Activated CD8-positive, alpha-beta memory T cell treated with anti-CD3 and anti-CD28 coated beads for 4 hours (primary cell): Measurements from ENCODE around the gene GDPD5.
"Not testable (repeated sequence)": the region's sequence is repeated elsewhere in the genome, so short reads cannot be mapped to it uniquely, and the experiment has no call there.

Source experiments
- DNase-seq, 2 donors: peaks; one replicate each; pipeline ENCODE4 v3.0.0-alpha.2; 2020; ENCODE audit warnings: low read depth in 2 of 2

Gene GDPD5

DNA sequence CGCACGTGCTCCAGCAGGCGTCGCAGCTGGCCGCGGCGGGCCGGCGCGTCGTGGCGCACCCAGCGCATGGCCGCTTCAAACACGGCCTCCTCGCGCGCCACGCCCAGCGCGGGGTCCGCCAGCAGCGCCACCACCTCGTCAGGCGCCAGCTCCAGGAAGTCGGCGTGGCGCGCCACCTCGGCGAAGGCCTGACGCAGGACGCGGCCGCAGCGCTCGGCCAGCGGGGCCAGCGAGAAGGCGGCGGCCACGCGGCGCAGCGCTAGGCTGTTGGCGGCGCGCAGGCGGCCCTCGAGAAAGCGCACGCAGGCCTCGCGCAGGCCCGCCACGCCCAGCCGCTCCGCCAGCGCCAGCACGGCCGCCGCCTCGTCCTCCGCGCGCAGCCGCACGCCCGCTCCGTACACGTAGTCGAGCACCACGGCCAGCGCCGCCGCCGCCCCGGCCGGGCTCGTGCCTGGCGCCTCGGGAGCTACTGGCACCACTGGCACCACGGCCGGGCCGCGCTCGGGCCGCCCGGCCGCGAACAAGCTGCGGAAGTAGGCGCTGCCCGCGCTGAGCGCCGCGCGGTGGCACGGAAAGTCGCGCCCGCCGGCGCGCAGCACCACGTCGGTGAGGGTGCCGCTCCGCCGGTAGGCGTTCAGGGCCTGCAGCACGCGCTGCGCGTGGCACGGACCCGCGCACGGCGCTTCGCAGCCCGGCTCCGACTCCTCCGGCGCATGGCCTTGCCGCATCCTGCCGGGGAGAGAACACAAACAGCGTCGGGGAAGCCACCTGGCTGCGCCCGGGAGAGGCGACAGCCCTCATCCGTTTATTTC lies 95.6 kb downstream of the GDPD5 start:
- peak; percentile 16 to 18 for DNase-seq

DNA sequence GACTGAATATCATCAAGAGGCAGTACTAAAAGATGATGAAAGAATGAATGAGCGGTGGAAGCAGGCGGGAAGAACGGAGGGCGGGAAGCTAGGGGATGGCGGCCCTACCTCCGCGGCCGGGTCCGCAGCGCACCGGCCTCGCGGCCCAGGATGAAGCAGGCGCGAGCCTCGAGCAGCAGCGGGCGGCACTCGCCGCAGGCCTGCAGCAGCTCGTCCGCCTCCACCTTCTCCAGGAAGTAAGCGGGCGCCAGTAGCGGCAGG lies 96.2 kb downstream of the GDPD5 start:
- no peak for DNase-seq

DNA sequence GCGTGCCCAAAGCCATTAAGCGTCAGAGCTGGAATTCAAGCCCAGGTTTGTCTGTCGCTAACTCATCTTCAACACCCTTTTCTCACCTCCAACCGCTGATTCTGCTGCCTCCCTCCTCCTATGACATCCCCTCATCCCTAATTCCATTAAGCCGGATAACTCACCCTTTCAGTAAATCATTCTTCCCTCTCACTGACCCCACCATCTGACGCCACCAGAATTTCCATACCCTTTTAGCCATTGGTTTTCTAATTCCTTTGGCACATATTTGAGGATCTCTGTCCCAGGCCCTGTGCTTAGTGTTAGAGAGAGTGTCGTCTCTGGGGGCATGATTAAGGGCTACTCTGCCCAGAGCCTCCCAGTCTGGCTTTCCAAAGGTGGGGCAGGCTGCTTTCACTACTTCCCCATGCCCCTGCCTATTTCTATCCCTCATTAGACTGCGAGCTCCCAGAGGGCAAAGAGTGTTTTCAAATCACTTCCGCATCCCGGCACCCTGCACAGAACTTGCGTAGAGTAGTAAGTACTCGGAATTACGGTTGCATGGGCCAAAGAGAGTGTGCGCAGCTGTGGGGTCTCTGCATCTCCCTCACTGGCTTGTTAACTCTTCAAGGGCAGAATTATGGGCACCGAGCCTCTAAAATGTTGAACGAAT lies 96.6 kb downstream of the GDPD5 start:
- DNase-seq = no peak

DNA sequence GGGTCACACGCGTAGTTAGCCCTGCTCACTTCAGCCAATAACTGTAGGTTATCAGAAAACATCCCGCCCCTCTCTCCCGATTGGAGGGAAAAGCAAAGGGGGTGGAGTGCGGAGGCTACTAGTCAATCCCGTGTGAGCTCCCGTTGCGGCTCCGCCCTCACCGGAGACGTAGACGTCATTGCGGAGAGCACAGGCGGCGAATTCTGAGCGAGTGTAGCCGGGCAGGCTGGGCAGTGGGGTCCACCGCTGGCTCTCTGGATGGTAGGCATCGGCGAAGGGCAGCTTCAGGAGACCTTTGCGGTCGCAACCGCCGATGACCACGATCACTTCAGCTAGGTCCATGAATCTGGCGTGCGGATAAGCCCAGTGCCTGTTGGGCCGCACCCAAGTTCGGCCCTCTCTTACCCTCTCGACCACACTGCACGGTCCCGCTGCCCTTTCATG lies 97.4 kb downstream of the GDPD5 start:
- peak; percentile 12 to 59 for DNase-seq

DNA sequence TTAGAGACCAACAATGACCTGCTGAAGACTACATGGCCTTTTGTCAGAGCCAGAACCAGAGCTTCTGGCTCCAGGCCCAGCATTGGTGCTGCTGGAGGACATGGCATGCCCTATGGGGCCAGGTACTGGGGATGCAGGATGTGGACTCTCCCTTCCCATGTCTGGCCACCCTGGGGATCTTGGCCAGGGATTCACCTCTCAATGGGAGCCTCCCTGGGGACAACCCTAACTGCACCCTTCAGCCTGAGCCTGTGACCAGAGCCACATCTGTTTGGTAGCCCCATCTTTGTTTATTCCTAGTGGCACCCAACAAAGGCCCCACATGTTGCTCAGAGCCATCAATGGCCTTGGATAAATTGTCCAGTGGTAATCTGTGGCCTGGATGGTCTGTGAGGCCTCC lies 98.6 kb downstream of the GDPD5 start:
- DNase-seq = no peak

DNA sequence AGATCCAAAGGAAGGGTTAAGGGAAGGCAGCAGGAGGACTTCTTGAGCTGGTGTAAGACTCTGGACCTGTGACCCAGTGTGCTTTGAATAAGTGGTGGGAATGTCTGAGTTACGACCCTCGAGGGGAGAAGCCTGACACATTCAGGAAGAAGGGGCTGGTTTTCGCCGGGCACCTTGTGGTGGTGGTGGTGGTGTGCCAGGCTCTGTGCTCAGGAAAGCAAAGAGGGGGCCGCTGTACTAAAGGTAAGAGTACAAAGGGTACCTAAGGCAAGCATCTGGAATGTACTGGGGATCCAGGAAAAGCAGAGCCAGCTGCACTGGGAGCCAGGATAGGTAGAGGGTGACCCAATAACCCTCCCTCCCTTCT lies 99.0 kb downstream of the GDPD5 start:
- no peak for DNase-seq

DNA sequence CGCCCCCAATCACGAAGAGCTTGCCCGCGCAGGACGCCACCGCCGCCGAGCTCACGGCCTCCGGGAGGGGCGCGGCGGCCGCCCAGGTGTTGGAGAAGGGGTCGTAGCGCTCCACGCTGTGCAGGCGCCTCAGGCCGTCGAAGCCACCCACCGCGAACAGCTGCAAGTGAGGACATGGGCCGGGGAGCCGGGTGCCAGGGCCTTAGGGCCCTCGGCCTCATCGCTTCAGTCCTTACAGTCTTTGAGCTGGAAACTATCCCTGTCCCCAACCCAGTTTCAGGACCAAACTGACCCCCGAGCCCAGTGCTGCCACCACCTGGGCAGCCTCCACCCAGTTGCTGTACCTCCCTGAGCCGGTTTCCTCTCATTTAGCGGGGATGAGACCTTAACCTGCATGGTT lies 100.3 kb downstream of the GDPD5 start:
- no peak for DNase-seq

DNA sequence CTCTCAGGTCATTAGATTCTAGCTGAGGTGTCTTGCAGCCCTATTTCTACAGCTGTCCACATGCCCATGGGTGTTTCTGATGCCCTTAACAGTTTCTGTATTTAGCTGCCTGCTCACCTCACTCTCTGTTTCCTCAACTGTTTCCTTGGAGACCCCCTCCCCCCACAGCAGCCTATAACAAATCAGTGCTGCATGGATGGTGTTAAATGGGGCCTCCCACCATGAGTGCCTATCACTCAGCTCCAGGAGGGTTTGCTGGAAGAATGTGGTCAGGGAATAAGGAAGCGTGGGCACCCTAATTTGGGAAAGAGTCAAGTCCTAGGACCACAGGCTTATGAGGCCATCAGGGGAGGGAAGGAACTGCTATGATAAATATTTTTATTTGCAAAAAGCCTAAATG lies 101.3 kb downstream of the GDPD5 start:
- DNase-seq = no peak

DNA sequence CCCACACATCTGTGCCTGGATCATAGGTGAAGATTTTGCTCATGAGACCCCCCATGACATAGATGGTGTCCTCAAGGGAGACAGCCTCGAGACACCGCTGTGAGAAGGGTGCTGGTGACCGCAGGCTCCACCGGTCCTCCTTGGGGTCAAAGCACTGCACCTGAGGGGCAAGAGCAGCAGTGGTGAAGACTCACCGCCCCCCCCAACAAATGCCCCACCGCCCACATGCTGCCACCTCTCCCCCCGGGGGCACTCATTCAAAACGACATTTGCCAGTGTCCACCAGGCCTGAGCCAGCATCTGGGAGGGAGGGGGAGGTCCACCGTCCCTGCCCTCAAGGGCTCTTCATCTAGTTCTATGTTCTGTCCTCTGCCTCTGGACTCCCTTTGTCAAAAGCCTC lies 102.0 kb downstream of the GDPD5 start:
- no peak for DNase-seq

DNA sequence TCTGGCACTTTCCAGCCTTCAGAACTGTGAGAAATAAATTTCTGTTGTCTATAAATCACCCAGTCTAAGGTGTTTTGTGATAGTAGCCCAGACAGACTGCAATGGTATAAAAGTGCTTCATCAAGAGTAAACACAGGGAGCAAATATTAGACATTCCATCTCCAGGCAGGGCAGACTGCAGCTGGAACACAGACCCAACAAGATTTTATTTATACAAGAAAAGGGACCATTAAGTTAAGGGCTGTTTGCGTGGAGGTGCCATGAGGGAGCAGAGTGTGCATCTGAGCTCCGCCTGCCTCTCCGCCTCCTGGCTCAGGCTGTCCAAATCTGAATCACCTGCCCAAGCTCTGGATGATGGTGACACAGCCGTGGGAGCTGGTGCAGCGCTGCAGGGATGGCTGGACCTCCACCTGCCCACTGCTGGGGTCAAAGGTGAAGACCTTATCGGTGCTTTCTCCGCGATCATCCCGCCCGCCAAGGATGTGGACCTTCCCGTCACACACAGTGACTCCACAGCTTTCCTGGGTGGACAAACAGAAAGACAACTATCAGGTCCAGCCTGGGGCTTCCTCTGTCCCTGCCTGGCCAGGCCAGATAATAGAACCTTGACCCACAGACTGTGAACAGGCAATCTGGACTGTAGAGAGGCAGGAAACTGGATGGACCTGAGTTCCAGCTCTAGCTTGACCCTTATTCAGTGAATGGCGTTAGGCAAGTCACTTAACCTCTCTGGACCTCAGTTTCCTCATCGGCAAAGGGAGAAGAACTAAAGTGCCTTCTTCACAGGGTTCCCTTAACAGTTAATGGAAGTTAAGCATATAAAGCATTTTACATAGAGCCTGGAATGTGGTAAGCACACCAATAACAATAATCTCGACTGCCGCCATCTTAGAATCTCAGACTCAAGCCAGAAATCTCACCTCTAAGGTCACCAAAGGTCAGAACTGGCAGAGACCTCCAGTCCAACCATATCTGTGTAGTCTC lies 103.2 kb downstream of the GDPD5 start:
- DNase-seq = no peak

DNA sequence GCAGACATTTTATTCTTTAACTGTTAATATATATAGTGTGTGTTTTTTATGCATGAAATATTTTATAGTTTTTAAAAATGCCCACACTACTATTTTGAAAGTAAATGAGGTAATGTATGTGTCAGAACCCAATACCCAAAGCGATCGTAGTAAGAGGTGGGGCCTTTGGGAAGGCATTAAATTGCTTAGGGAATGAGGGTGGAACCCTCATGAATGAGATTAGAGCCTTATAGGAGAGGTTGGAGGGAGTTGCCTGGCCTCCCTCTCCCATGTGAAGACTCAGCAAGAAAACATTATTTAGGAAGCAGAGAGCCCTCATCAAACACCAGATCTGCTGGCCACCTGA lies 103.9 kb downstream of the GDPD5 start:
- DNase-seq = no peak

DNA sequence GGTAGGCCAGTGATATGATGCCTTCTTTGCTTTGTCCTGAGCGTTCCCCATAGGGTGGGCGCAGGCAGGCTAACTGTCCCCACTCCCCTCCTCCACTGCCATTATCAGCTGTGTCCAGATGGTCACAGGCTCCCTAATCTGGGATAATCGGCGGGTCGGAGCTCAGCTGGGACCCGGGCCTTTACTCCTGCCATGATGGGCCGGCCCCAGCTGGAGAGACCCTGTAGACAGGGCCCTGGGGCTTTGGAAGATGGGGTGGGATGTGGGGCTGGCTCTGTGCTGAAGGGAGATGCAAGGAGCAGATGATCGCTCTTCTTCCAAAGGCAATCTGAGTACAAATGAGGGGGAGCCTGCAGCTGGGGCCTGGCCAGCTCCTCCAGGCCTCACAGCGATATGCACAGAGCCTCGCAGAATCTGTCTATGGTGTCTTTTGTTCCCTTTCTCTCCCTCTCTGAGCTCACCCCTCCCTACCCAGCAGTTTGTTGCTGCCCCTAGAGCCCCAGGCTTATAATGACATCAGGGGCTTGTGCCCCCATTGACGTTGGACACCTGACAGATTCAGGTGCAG lies 104.6 kb downstream of the GDPD5 start:
- no peak for DNase-seq

DNA sequence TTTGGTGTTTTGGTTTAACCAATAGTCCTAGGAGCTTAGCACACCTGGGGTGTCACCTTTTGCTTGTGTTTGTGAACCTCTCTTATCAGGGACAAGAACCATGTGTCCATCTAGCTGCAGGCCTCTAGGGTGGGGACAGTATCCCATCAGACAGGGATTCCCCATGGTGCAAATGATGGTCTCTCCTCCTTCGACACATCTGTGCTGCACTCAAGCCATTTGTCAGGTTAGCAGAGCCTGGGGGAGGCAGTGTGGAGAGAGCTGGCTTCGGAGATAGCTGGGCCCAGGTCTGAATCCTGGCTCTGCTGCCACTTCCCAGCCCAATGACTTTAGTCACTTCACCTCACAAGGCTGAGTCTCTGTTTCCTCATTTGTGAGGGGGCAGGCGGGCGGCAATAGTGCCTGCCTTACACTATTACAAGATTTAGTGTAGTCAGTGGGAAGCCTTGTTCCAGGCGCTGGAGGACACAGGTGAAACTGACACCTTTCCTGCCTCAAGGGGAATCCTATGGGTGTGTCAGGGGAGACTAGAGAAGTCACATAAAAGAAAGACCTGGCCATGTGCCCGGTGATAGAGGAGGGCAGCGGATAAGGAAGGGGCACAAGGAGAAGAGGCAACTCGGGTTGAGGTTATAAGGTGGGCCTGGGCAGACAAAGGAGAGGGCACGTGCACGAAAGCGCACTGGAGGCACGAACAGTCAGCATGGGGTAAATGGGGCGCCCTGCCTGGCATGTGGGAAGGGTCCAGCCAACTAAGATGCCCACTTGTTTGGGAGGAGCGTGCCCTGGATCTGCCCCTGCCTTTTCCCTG lies 105.3 kb downstream of the GDPD5 start:
- no peak for DNase-seq

DNA sequence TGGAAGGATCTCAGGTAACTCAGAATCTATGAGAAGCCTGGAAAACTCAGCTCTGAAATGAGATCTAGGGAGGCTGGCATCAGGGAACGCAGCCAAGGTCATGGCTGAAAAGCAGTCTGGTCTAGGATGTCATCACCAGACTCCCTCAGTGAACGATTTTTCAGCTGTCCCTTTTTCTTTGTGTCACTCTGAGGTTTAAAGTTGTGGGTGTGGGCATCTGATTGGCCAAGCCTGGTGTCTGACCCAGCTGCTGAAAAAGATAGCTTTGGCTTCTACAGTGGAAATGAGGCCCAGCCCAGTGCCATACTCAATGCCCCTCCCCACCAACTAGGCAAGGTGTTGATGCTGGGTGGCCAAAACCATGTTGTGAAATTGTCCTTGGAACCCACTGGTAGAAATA lies 111.9 kb downstream of the GDPD5 start:
- DNase-seq = no peak

DNA sequence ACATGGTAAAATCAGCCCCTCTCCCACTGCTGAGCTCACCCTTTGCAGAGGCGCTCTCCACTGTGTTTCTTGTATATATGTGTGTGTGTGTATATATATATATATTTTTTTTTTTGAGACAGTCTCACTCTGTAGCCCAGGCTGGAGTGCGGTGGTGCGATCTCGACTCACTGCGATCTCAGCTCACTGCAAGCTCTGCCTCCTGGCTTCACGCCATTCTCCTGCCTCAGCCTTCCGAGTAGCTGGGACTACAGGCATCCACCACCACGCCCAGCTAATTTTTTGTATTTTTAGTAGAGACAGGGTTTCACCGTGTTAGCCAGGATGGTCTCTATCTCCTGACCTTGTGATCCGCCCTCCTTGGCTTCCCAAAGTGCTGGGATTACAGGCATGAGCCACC lies 112.6 kb downstream of the GDPD5 start:
- DNase-seq = not testable (repeated sequence)

DNA sequence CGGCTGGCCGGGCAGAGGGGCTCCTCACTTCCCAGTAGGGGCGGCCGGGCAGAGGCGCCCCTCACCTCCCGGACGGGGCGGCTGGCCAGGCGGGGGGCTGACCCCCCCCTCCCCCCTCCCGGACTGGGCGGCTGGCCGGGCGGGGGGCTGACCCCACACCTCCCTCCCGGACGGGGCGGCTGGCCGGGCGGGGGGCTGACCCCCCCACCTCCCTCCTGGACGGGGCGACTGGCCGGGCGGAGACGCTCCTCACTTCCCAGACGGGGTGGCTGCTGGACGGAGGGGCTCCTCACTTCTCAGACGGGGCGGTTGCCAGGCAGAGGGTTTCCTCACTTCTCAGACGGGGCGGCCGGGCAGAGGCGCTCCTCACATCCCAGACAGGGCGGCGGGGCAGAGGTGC lies 115.8 kb downstream of the GDPD5 start:
- not testable (repeated sequence) for DNase-seq

DNA sequence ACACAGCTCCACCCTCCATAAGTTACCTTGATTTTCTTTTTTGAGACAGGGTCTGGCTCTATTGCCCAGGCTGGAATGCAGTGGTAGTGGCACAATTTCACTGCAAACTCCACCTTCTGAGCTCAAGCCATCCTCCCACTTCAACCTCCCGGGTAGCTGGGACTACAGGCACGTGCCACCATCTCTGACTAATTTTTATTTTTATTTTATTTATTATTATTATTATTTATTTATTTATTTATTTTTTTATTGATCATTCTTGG lies 116.9 kb downstream of the GDPD5 start:
- DNase-seq = no peak

DNA sequence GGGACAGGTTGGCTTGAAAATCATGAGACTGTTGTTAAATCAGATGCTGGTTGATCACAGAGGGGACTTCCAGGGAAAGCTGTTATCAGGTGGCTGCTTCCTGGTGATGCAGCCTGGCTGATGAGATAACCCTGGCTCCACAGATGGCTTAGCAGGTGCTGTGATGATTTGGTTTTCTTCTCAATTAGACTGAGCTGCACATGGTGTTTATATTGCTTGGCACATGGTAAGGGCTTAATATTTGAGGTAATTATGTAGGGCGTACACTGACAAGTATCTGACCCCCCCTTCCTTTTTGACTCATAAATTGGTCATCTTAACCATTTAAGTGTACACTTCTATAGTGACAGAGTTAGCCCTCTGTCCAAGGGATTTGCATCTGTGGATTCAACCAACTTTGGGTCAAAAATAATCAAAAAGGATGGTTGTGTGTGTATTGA lies 119.4 kb downstream of the GDPD5 start:
- DNase-seq = no peak

DNA sequence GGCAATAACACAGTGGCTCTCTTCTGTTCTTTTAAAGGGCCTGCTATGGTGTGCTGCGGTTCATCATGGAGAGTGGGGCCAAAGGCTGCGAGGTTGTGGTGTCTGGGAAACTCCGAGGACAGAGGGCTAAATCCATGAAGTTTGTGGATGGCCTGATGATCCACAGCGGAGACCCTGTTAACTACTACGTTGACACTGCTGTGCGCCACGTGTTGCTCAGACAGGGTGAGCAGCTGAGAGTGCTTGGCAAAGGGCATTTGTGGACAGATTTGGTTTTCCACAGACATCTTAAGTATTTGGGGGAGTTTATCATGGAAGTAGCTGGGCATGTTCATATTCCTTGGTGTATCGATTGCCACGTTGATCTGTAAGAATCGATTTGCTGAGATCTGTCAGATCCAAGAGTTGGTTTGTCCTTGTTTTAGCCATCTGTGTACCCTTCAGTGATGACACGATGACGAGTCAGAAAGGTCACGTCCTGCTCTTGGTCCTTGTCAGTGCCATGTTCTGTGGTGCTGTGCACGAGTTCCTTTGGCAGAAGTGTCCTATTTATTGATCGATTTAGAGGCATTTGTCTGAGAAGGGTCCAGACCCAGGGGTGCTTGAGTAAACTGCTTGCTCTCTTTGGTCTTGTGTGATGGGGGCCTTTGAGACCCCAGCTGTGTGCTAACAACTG lies 121.6 kb downstream of the GDPD5 start:
- DNase-seq = no peak

DNA sequence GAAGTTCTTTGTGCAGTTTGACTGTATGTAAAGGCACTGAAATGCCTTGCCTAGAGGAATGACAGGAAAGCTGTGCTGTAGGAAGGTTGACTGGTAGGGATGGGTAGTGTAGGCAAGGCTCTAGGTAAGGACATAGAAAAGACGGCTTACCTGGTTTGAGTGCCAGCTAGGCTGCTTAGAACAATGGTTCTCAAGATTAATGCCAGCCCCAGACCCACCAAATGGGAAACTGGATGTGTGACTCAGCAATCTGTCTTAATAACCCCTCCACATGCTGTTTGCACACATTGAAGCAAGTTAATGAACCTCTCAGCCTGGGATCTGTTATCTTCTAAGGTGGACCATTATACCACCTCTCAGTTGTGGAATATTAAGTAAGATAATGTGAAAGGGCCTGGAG lies 122.7 kb downstream of the GDPD5 start:
- no peak for DNase-seq
